ENCODE data around the gene NFYC.

DNA sequence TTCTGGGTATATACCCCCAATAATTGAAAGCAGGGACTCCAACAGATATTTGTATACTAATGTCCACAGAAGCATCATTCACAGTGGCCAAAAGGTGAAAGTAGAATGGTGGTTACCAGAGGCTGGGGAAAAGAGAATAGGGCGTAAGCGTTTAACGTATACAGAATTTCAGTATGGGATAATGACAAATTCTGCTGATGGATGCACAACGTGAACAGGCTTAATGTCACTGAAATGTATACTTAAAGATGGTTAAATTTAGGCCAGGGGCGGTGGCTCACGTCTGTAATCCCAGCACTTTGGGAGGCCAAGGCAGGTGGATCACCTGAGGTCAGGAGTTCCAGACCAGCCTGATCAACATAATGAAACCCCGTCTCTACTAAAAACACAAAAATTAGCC, 4.4 kb upstream of the NFYC start:
- no peak for TF ChIP-seq KLF8 (tag by site-specific recombination; IDR thresholded peaks at IDR 0.05)
- TF ChIP-seq, protein P1, sequence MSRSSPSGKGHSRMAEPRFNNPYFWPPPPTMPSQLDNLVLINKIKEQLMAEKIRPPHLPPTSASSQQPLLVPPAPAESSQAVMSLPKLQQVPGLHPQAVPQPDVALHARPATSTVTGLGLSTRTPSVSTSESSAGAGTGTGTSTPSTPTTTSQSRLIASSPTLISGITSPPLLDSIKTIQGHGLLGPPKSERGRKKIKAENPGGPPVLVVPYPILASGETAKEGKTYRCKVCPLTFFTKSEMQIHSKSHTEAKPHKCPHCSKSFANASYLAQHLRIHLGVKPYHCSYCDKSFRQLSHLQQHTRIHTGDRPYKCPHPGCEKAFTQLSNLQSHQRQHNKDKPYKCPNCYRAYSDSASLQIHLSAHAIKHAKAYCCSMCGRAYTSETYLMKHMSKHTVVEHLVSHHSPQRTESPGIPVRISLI (tag by site-specific recombination; IDR thresholded peaks at IDR 0.05) = no peak
- TF ChIP-seq, protein P2, sequence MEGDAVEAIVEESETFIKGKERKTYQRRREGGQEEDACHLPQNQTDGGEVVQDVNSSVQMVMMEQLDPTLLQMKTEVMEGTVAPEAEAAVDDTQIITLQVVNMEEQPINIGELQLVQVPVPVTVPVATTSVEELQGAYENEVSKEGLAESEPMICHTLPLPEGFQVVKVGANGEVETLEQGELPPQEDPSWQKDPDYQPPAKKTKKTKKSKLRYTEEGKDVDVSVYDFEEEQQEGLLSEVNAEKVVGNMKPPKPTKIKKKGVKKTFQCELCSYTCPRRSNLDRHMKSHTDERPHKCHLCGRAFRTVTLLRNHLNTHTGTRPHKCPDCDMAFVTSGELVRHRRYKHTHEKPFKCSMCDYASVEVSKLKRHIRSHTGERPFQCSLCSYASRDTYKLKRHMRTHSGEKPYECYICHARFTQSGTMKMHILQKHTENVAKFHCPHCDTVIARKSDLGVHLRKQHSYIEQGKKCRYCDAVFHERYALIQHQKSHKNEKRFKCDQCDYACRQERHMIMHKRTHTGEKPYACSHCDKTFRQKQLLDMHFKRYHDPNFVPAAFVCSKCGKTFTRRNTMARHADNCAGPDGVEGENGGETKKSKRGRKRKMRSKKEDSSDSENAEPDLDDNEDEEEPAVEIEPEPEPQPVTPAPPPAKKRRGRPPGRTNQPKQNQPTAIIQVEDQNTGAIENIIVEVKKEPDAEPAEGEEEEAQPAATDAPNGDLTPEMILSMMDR (tag by site-specific recombination; IDR thresholded peaks at IDR 0.05) = no peak
- TF ChIP-seq TCF7L2 (IDR thresholded peaks at IDR 0.05; ENCODE audit: borderline replicate concordance, low read depth, low read length) = no peak
- no peak for TF ChIP-seq ZBTB48 (tag by site-specific recombination; IDR thresholded peaks at IDR 0.05)

Measured in HEK293 (cell line).